ENCODE measurements around the gene SKI.

The SKI gene

GRCh38 chr1:2315674-2316450, 87.7 kb downstream of the SKI start:
- H3K27me3 ChIP-seq (ENCODE audit: control insufficient read depth in 1 of 2, insufficient read depth in 2 of 2, low read length in 2 of 2): no peaks in the 10 kb centered on the region
- peaks cover 82% of the 10 kb centered on the region for H3K4me1 ChIP-seq (ENCODE audit: control insufficient read depth, insufficient read depth, low read length)
- H3K27ac ChIP-seq (ENCODE audit: low read length): peak overlapping the region; percentile 73
- H3K4me3 ChIP-seq (ENCODE audit: low read length in 2 of 2): no peak overlapping the region
- H3K9ac ChIP-seq (ENCODE audit: low read length in 2 of 2): peak overlapping the region; percentile 21 to 51
- no peaks in the 10 kb centered on the region for H3K36me3 ChIP-seq (ENCODE audit: control insufficient read depth in 2 of 2, insufficient read depth in 2 of 2, low read length in 2 of 2)
- no peaks in the 10 kb centered on the region for H3K9me3 ChIP-seq (ENCODE audit: control insufficient read depth in 2 of 2, low read length in 2 of 2)

- Histone ChIP-seq H3K4me1 (ENCODE audit: control insufficient read depth, insufficient read depth, low read length) (peaks cover 82% of the 10 kb centered on the region), H3K9ac (ENCODE audit: low read length in 2 of 2) (no peak overlapping the region), H3K27me3 (ENCODE audit: control insufficient read depth in 1 of 2, insufficient read depth in 2 of 2, low read length in 2 of 2) (no peaks in the 10 kb centered on the region), H3K36me3 (ENCODE audit: control insufficient read depth in 2 of 2, insufficient read depth in 2 of 2, low read length in 2 of 2) (no peaks in the 10 kb centered on the region), H3K4me3 (ENCODE audit: low read length in 2 of 2) (no peak overlapping the region), H3K27ac (ENCODE audit: low read length) (peak overlapping the region; percentile 73), H3K9me3 (ENCODE audit: control insufficient read depth in 2 of 2, low read length in 2 of 2) (no peaks in the 10 kb centered on the region)
Measured at GRCh38 chr1:2316451-2316961, 88.4 kb downstream of the SKI start.

- Histone ChIP-seq H3K27ac (ENCODE audit: low read length) (peak overlapping the region; percentile 73), H3K4me3 (ENCODE audit: low read length in 2 of 2) (no peak overlapping the region), H3K27me3 (ENCODE audit: control insufficient read depth in 1 of 2, insufficient read depth in 2 of 2, low read length in 2 of 2) (no peaks in the 10 kb centered on the region), H3K4me1 (ENCODE audit: control insufficient read depth, insufficient read depth, low read length) (peaks cover 82% of the 10 kb centered on the region), H3K36me3 (ENCODE audit: control insufficient read depth in 2 of 2, insufficient read depth in 2 of 2, low read length in 2 of 2) (no peaks in the 10 kb centered on the region), H3K9me3 (ENCODE audit: control insufficient read depth in 2 of 2, low read length in 2 of 2) (no peaks in the 10 kb centered on the region), H3K9ac (ENCODE audit: low read length in 2 of 2) (no peak overlapping the region)
Measured at GRCh38 chr1:2317230-2318065, 89.3 kb downstream of the SKI start.

GRCh38 chr1:2318314-2319278, 90.5 kb downstream of the SKI start:
- Histone ChIP-seq H3K9me3 (ENCODE audit: control insufficient read depth in 2 of 2, low read length in 2 of 2) (no peaks in the 10 kb centered on the region), H3K4me1 (ENCODE audit: control insufficient read depth, insufficient read depth, low read length) (peaks cover 82% of the 10 kb centered on the region), H3K4me3 (ENCODE audit: low read length in 2 of 2) (peak overlapping the region in 1 of 2 donors; percentile 15), H3K9ac (ENCODE audit: low read length in 2 of 2) (no peak overlapping the region), H3K36me3 (ENCODE audit: control insufficient read depth in 2 of 2, insufficient read depth in 2 of 2, low read length in 2 of 2) (no peaks in the 10 kb centered on the region), H3K27ac (ENCODE audit: low read length) (peak overlapping the region; percentile 18), H3K27me3 (ENCODE audit: control insufficient read depth in 1 of 2, insufficient read depth in 2 of 2, low read length in 2 of 2) (no peaks in the 10 kb centered on the region)

- no peaks in the 10 kb centered on the region for H3K27me3 ChIP-seq (ENCODE audit: control insufficient read depth in 1 of 2, insufficient read depth in 2 of 2, low read length in 2 of 2)
- H3K36me3 ChIP-seq (ENCODE audit: control insufficient read depth in 2 of 2, insufficient read depth in 2 of 2, low read length in 2 of 2): no peaks in the 10 kb centered on the region
- no peaks in the 10 kb centered on the region for H3K9me3 ChIP-seq (ENCODE audit: control insufficient read depth in 2 of 2, low read length in 2 of 2)
- H3K4me3 ChIP-seq (ENCODE audit: low read length in 2 of 2): no peak overlapping the region
- peaks cover 76% of the 10 kb centered on the region for H3K4me1 ChIP-seq (ENCODE audit: control insufficient read depth, insufficient read depth, low read length)
- no peak overlapping the region for H3K9ac ChIP-seq (ENCODE audit: low read length in 2 of 2)
- no peak overlapping the region for H3K27ac ChIP-seq (ENCODE audit: low read length)
Measured at GRCh38 chr1:2319291-2319690, 91.2 kb downstream of the SKI start.

GRCh38 chr1:2320006-2320405, 91.9 kb downstream of the SKI start:
- Histone ChIP-seq H3K36me3 (ENCODE audit: control insufficient read depth in 2 of 2, insufficient read depth in 2 of 2, low read length in 2 of 2) (no peaks in the 10 kb centered on the region), H3K9ac (ENCODE audit: low read length in 2 of 2) (no peak overlapping the region), H3K27me3 (ENCODE audit: control insufficient read depth in 1 of 2, insufficient read depth in 2 of 2, low read length in 2 of 2) (no peaks in the 10 kb centered on the region), H3K9me3 (ENCODE audit: control insufficient read depth in 2 of 2, low read length in 2 of 2) (no peaks in the 10 kb centered on the region), H3K4me1 (ENCODE audit: control insufficient read depth, insufficient read depth, low read length) (peaks cover 73% of the 10 kb centered on the region), H3K4me3 (ENCODE audit: low read length in 2 of 2) (no peak overlapping the region), H3K27ac (ENCODE audit: low read length) (peak overlapping the region; percentile 86)

GRCh38 chr1:2320760-2321667, 92.9 kb downstream of the SKI start:
- H3K4me1 ChIP-seq (ENCODE audit: control insufficient read depth, insufficient read depth, low read length): peaks cover 67% of the 10 kb centered on the region
- H3K9me3 ChIP-seq (ENCODE audit: control insufficient read depth in 2 of 2, low read length in 2 of 2): no peaks in the 10 kb centered on the region
- H3K27me3 ChIP-seq (ENCODE audit: control insufficient read depth in 1 of 2, insufficient read depth in 2 of 2, low read length in 2 of 2): no peaks in the 10 kb centered on the region
- H3K27ac ChIP-seq (ENCODE audit: low read length): peak overlapping the region; percentile 86
- H3K36me3 ChIP-seq (ENCODE audit: control insufficient read depth in 2 of 2, insufficient read depth in 2 of 2, low read length in 2 of 2): no peaks in the 10 kb centered on the region
- peak overlapping the region in 1 of 2 donors; percentile 47 for H3K4me3 ChIP-seq (ENCODE audit: low read length in 2 of 2)
- H3K9ac ChIP-seq (ENCODE audit: low read length in 2 of 2): peak overlapping the region; percentile 51 to 70

GRCh38 chr1:2322065-2322571, 94.0 kb downstream of the SKI start:
- Histone ChIP-seq H3K4me3 (ENCODE audit: low read length in 2 of 2) (peak overlapping the region in 1 of 2 donors; percentile 47), H3K36me3 (ENCODE audit: control insufficient read depth in 2 of 2, insufficient read depth in 2 of 2, low read length in 2 of 2) (no peaks in the 10 kb centered on the region), H3K9me3 (ENCODE audit: control insufficient read depth in 2 of 2, low read length in 2 of 2) (no peaks in the 10 kb centered on the region), H3K27me3 (ENCODE audit: control insufficient read depth in 1 of 2, insufficient read depth in 2 of 2, low read length in 2 of 2) (no peaks in the 10 kb centered on the region), H3K27ac (ENCODE audit: low read length) (peak overlapping the region; percentile 86), H3K4me1 (ENCODE audit: control insufficient read depth, insufficient read depth, low read length) (peaks cover 60% of the 10 kb centered on the region), H3K9ac (ENCODE audit: low read length in 2 of 2) (peak overlapping the region; percentile 51 to 70)

GRCh38 chr1:2322581-2323211, 94.6 kb downstream of the SKI start:
- Histone ChIP-seq H3K27ac (ENCODE audit: low read length) (peak overlapping the region; percentile 86), H3K36me3 (ENCODE audit: control insufficient read depth in 2 of 2, insufficient read depth in 2 of 2, low read length in 2 of 2) (no peaks in the 10 kb centered on the region), H3K9ac (ENCODE audit: low read length in 2 of 2) (peak overlapping the region; percentile 51 to 70), H3K4me1 (ENCODE audit: control insufficient read depth, insufficient read depth, low read length) (peaks cover 55% of the 10 kb centered on the region), H3K27me3 (ENCODE audit: control insufficient read depth in 1 of 2, insufficient read depth in 2 of 2, low read length in 2 of 2) (no peaks in the 10 kb centered on the region), H3K4me3 (ENCODE audit: low read length in 2 of 2) (peak overlapping the region in 1 of 2 donors; percentile 47), H3K9me3 (ENCODE audit: control insufficient read depth in 2 of 2, low read length in 2 of 2) (no peaks in the 10 kb centered on the region)
